Endometrial microvascular endothelial cells (primary cell): ENCODE results near the gene ST6GALNAC2. TPM values are rescaled to one million over a fixed set of nuclear protein-coding genes. Genes with fewer than 3 reads are reported as not detected.
"Not testable (repeated sequence)": the region's sequence is repeated elsewhere in the genome, so short reads cannot be mapped to it uniquely, and the experiment has no call there.

Experiments used
- in situ Hi-C: cut with HindIII; loops from 2 replicates; pipeline ENCODE4 v1.10.0; 2017; ENCODE audit warnings: low sequenced_read_pairs, low pct_unique_long_range_greater_than_20kb; ENCODE audit errors: inconsistent ontology term
- total RNA-seq: library from RNA; depleted of rRNA; stranded (reverse); fragments of >200 nt; gene quantifications from one replicate; pipeline ENCODE4 v1.2.3, GENCODE V29; 2015; ENCODE audit errors: inconsistent ontology term

Gene ST6GALNAC2
- total RNA-seq, 1 donor from 2014 or later, result not detected

GRCh38 chr17:76574166-76574565 lies 11.5 kb downstream of the ST6GALNAC2 start:
- in situ Hi-C loops, result no loop called here

GRCh38 chr17:76573096-76573495 lies 12.6 kb downstream of the ST6GALNAC2 start:
- in situ Hi-C loops, result no loop called here

GRCh38 chr17:76572201-76572910 lies 13.3 kb downstream of the ST6GALNAC2 start:
- in situ Hi-C loops, result no loop called here

GRCh38 chr17:76570877-76571471 lies 14.7 kb downstream of the ST6GALNAC2 start:
- in situ Hi-C loops, result no loop called here

DNA sequence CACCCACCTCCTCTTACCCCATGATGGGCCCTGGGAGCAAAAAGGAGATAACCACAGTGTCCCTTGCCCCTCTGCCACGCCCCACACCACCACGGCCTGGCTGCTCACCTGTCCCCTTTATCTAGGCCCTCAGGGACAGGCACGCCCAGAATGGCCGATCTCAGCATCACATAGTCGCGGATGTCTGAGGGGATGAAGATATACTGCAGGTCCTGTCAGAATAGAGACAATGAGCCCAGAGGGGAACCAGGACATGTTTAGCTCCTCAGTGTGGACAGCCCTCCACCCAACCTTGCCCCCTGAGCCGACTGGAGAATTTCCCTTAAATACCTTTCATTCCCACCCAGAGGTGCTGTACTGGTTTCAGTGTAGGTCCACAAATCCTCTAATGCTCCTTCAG lies 15.2 kb downstream of the ST6GALNAC2 start:
- in situ Hi-C loops, result no loop called here

DNA sequence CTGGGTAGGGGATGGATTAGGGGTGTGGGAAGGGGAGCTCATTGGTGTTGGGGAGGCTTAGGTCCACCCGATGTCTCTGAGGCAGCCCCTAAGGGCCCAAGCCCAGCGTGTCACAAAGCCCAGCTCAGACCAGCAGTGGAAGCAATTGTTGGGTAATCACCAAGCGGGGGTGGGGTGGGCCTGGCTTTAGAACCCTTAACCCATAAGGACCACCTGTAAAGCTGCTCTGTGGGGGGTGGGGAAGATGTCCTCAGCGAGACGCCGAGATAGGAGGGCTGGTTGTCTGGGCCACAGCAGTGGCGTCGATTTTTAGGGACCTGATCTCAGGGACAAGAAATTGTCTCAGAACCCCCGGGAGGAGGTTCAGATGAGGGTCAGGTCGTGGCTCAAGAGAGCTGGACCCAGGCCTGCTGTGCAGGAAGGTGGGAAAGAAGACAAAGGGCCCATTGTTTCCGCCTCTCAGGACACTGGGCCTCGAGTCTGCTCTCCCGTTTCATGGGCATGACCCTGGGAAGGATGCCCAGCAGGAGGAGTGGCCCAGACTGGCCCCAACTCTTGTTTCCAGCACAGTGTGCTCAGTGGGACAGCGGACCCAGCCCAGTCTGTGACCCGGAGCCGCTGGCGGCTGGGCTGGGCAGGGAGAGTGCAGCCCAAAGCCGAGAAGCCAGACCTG lies 15.9 kb downstream of the ST6GALNAC2 start:
- in situ Hi-C loops, result no loop called here

DNA sequence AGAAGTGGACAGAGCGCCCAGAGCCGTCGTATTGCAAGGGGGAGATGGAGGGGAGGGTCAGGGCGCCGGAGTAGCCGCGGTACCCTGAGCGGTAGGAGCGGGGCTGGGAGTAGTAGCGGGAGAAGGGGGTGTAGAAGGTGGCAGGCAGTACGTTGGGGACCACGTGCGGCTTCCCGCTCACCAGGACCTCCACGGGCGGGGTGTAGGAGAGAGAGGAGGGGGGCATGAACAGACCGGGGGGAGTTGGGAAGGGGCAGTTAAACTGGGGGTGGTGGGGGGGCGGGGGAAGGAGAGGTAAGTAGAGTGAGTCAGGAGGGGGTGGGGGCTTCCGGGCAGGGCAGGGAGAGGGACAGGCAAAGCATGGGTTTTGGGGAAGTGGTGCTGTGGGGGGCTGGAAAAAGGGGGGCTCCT lies 16.8 kb downstream of the ST6GALNAC2 start:
- in situ Hi-C loops, result no loop called here

- in situ Hi-C loops, result no loop called here
These were observed 17.8 kb downstream of the ST6GALNAC2 start for GRCh38 chr17:76567634-76568432.

DNA sequence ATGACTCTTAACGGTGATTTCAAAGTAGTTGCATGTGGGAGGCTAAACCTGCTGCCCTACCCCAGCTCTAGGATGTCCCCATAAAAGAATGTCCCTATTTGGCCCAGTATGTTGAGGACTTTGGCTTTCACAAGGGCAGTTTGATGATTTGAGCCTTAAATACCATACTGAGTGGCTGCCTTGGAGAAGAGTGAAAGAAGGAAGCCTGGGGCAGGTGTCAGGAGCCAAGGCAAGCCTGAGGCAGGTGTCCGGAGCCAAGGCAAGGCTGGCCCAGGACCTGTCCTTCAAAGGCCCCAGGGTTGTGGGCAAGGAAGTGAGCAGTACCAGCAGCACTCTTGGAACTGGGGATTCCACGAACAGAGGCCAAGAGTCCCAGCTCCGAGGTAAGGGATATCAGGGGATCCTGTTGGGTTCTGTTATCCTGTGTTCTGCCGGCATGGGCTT lies 18.6 kb downstream of the ST6GALNAC2 start:
- in situ Hi-C loops, result no loop called here

DNA sequence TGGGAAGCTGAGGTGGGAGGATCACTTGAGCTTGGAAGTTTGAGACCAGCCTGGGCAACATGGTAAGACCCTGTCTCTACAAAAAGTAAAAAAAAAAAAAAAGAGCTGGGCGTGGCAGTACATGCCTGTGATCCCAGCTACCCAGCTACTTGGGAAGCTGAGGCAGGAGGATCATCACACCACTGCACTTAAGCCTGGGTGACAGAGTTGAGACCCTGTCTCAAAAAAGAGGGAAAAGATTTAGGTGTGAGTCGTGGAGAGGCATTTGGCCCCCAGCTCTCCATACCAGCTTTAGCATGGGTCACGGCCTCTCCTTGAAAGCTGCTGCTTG lies 19.1 kb downstream of the ST6GALNAC2 start:
- in situ Hi-C loops, result no loop called here

- in situ Hi-C loops, result no loop called here
These were observed 19.7 kb downstream of the ST6GALNAC2 start for GRCh38 chr17:76565728-76566612.

- in situ Hi-C loops, result not testable (repeated sequence)
These were observed 20.5 kb downstream of the ST6GALNAC2 start for GRCh38 chr17:76564991-76565727.

- in situ Hi-C loops, result not testable (repeated sequence)
These were observed 22.3 kb downstream of the ST6GALNAC2 start for GRCh38 chr17:76563359-76563758.

GRCh38 chr17:76562734-76563148 lies 22.9 kb downstream of the ST6GALNAC2 start:
- in situ Hi-C loops, result no loop called here

GRCh38 chr17:76561799-76562268 lies 23.8 kb downstream of the ST6GALNAC2 start:
- in situ Hi-C loops, result no loop called here

DNA sequence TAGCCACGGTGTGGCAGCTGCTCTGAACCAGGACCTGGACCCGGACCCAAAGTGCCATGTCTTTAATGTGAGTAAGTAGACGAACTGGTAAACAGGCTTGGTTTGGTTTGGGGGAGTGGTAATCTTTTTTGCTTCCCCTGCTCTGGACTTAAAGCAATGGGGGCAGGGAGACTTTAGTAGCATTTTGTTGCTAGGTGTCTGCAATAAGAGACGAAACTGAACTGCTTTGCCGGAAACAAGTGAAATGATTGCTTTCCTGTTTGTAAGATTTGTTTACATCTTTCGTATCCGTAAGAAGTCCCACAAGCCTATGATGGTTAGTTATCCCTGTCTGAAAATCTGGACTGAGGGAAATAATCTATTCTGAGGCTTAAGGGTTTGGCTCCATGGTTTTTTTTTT lies 24.3 kb downstream of the ST6GALNAC2 start:
- in situ Hi-C loops, result no loop called here

GRCh38 chr17:76560877-76561221 lies 24.8 kb downstream of the ST6GALNAC2 start:
- in situ Hi-C loops, result no loop called here
